Loucy (cell line): Measurements from ENCODE around the gene CACNA1B.

Experiments
- H2AFZ ChIP-seq: fragments of 200-600 bp; sonication (generic); 2 replicates; pipeline ENCODE4 v1.6.0; 2016; ENCODE audit warnings: antibody characterized with exemption, mild to moderate bottlenecking, low read length, moderate library complexity
- H3F3A ChIP-seq: fragments of 200-600 bp; 2 replicates; pipeline ENCODE4 v1.6.0; 2016; ENCODE audit warnings: antibody characterized with exemption, low read depth, mild to moderate bottlenecking
- H3K27me3 ChIP-seq: fragments of 200-600 bp; sonication (generic); 2 replicates; pipeline ENCODE4 v1.6.1; 2014; ENCODE audit warnings: low read length, mild to moderate bottlenecking; ENCODE audit not compliant: insufficient read depth, poor library complexity, severe bottlenecking
- H3K36me3 ChIP-seq: fragments of 200-600 bp; sonication (generic); 2 replicates; pipeline ENCODE4 v1.6.1; 2016; ENCODE audit warnings: low read length; ENCODE audit not compliant: insufficient read depth
- H3K4me1 ChIP-seq: fragments of 200-600 bp; sonication (generic); 2 replicates; pipeline ENCODE4 v1.5.1; 2014; ENCODE audit warnings: low read length, mild to moderate bottlenecking; ENCODE audit not compliant: insufficient read depth, poor library complexity, severe bottlenecking
- H3K4me2 ChIP-seq: fragments of 200-600 bp; sonication (generic); 2 replicates; pipeline ENCODE4 v1.6.0; 2014; ENCODE audit warnings: antibody characterized with exemption, low read length, low read depth, mild to moderate bottlenecking; ENCODE audit not compliant: poor library complexity, severe bottlenecking
- H3K4me3 ChIP-seq: fragments of 200-600 bp; sonication (generic); 2 replicates; pipeline ENCODE4 v1.5.1; 2014; ENCODE audit warnings: low read length, mild to moderate bottlenecking, mixed read lengths; ENCODE audit not compliant: poor library complexity, severe bottlenecking
- H3K79me2 ChIP-seq: fragments of 200-600 bp; sonication (generic); 2 replicates; pipeline ENCODE4 v1.6.1; 2014; ENCODE audit warnings: low read length; ENCODE audit not compliant: insufficient read depth
- H3K9ac ChIP-seq: fragments of 200-600 bp; sonication (generic); 2 replicates; pipeline ENCODE4 v1.6.0; 2014; ENCODE audit warnings: mild to moderate bottlenecking, low read depth, low read length, moderate library complexity; ENCODE audit not compliant: poor library complexity, severe bottlenecking
- H3K9me2 ChIP-seq: fragments of 200-600 bp; sonication (generic); replicated peaks from 2 replicates; pipeline ENCODE4 v1.6.1; 2016; ENCODE audit warnings: low read depth, low read length, mixed read lengths
- H3K9me3 ChIP-seq: fragments of 200-600 bp; sonication (generic); 2 replicates; pipeline ENCODE4 v1.6.1; 2014; ENCODE audit warnings: mild to moderate bottlenecking, antibody characterized with exemption, low read length, low read depth; ENCODE audit not compliant: insufficient read depth
- H4K20me1 ChIP-seq: fragments of 200-600 bp; sonication (generic); 2 replicates; pipeline ENCODE4 v1.6.0; 2014; ENCODE audit warnings: antibody characterized with exemption, low read length, mild to moderate bottlenecking; ENCODE audit not compliant: insufficient read depth, poor library complexity, severe bottlenecking
- EZH2phosphoT487 ChIP-seq: fragments of 200-600 bp; IDR thresholded peaks from 2 replicates; pipeline ENCODE4 v1.6.1; 2018; ENCODE audit warnings: antibody characterized with exemption, mild to moderate bottlenecking, moderate library complexity, borderline replicate concordance
- TF ChIP-seq, protein P1 (sequence below): fragments of 200-600 bp; sonication (generic); conservative IDR thresholded peaks from 2 replicates; pipeline ENCODE4 v1.5.1; 2014; ENCODE audit warnings: mild to moderate bottlenecking, antibody characterized with exemption, low read length

Gene CACNA1B

DNA sequence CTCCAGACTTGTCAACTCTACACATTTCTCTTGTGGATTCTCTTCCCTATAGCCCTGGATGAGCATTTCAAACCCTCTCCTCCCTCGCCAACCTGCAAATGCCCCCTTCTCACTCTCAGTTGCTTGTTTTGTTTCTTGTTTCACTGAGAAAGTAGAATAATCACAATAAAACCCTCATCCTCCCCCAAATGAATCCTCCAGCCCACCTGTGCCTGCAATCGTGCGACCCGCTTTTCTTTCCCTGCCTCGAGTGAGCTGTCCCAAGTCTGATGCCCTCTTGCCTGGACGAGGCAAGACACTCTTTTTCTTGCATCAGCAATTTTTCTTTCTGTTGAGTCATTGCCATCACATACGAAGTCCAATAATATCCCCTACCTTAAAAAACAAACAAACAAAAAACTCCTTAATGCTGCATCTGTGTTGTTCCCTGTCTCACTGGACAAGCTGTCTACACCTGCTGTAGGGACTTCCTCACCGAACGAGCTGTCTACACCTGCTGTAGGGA is 3.7 kb upstream of the CACNA1B start:
- Histone ChIP-seq H3K9me3 (peaks cover 14% of the 10 kb centered on the region; the same call in 1 of the 2 replicates), H3K27me3 (no peaks in the 10 kb centered on the region), H3K4me2 (no peak overlapping the region), H3K79me2 (no peaks in the 10 kb centered on the region), H3K4me1 (no peaks in the 10 kb centered on the region), H3K36me3 (no peaks in the 10 kb centered on the region), H3K9me2 (no peaks in the 10 kb centered on the region), H2AFZ (no peak overlapping the region), H3F3A (no peaks in the 10 kb centered on the region), H4K20me1 (no peaks in the 10 kb centered on the region), H3K4me3 (no peak overlapping the region), H3K9ac (no peak overlapping the region)
- TF ChIP-seq, protein P1, sequence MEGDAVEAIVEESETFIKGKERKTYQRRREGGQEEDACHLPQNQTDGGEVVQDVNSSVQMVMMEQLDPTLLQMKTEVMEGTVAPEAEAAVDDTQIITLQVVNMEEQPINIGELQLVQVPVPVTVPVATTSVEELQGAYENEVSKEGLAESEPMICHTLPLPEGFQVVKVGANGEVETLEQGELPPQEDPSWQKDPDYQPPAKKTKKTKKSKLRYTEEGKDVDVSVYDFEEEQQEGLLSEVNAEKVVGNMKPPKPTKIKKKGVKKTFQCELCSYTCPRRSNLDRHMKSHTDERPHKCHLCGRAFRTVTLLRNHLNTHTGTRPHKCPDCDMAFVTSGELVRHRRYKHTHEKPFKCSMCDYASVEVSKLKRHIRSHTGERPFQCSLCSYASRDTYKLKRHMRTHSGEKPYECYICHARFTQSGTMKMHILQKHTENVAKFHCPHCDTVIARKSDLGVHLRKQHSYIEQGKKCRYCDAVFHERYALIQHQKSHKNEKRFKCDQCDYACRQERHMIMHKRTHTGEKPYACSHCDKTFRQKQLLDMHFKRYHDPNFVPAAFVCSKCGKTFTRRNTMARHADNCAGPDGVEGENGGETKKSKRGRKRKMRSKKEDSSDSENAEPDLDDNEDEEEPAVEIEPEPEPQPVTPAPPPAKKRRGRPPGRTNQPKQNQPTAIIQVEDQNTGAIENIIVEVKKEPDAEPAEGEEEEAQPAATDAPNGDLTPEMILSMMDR, result no peak
- no peak for TF ChIP-seq EZH2phosphoT487

GRCh38 chr9:137875354-137875753 is 2.2 kb upstream of the CACNA1B start:
- H3K4me3 ChIP-seq, result no peak overlapping the region
- TF ChIP-seq EZH2phosphoT487, result no peak
- TF ChIP-seq, protein P1, result no peak
- H3K27me3 ChIP-seq, result no peaks in the 10 kb centered on the region
- no peaks in the 10 kb centered on the region for H4K20me1 ChIP-seq
- no peaks in the 10 kb centered on the region for H3K4me1 ChIP-seq
- no peak overlapping the region for H3K4me2 ChIP-seq
- H3K9ac ChIP-seq, result no peak overlapping the region
- no peaks in the 10 kb centered on the region for H3K36me3 ChIP-seq
- no peak overlapping the region for H2AFZ ChIP-seq
- H3F3A ChIP-seq, result no peaks in the 10 kb centered on the region
- no peaks in the 10 kb centered on the region for H3K79me2 ChIP-seq
- peaks cover 18% of the 10 kb centered on the region; the same call in 1 of the 2 replicates for H3K9me3 ChIP-seq
- no peaks in the 10 kb centered on the region for H3K9me2 ChIP-seq

DNA sequence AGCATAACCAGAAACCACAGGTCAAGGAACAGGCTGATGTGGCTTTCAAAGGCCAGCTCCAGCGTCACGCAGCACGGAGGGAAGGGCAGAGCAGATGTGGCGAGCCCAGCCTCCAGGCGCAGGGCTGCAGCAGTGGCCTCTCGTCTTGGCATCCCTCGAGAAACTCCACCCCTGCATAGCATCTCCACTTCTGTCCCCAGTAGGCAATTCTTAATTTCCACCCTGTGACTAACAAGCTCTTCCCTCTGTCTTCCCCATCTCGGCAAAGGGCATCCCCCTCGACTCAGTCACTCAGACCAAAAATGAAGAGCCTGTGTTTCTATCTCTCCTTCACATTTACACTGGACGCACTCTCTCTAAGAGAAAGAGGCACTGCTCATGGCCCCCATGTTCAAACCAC is 1.7 kb upstream of the CACNA1B start:
- Histone ChIP-seq H3K79me2 (no peaks in the 10 kb centered on the region), H3F3A (no peaks in the 10 kb centered on the region), H3K27me3 (no peaks in the 10 kb centered on the region), H2AFZ (no peak overlapping the region), H3K36me3 (no peaks in the 10 kb centered on the region), H3K4me2 (no peak overlapping the region), H3K9me3 (peaks cover 18% of the 10 kb centered on the region; the same call in 1 of the 2 replicates), H3K9me2 (no peaks in the 10 kb centered on the region), H3K4me3 (no peak overlapping the region), H3K4me1 (no peaks in the 10 kb centered on the region), H4K20me1 (no peaks in the 10 kb centered on the region), H3K9ac (no peak overlapping the region)
- TF ChIP-seq, protein P1, result no peak
- no peak for TF ChIP-seq EZH2phosphoT487
